ENCODE results near the gene PRSS37.

PRSS37 gene

GRCh38 chr7:141788296-141788695, 53.0 kb downstream of the PRSS37 start:
- DNase-seq (ENCODE audit: low read depth in 1 of 2, low spot score in 1 of 2), result no peak

Data from activated T-helper 1 cell treated with anti-CD3 and anti-CD28 coated beads, Interleukin-2, amount 50 U/mL, for 16 hours (primary cell).